AG09309 (cell line): ENCODE data around the gene PPFIA1.
"Not testable (repeated sequence)": the region's sequence is repeated elsewhere in the genome, so short reads cannot be mapped to it uniquely, and the experiment has no call there.

Source experiments
- DNase-seq: peaks from one replicate; pipeline ENCODE4 v3.0.0-alpha.2; 2010; ENCODE audit warnings: low read depth
- H3K4me3 ChIP-seq: 2 replicates; pipeline ENCODE4 v1.5.1; 2011; ENCODE audit warnings: mild to moderate bottlenecking, low read depth, low read length, moderate library complexity; ENCODE audit not compliant: control insufficient read depth
- CTCF ChIP-seq: IDR thresholded peaks from 2 replicates; pipeline ENCODE4 v1.5.1; 2011; ENCODE audit warnings: mild to moderate bottlenecking, low read depth, low read length, inconsistent platforms; ENCODE audit not compliant: insufficient read depth, control insufficient read depth; ENCODE audit errors: missing control alignments

Gene PPFIA1

DNA sequence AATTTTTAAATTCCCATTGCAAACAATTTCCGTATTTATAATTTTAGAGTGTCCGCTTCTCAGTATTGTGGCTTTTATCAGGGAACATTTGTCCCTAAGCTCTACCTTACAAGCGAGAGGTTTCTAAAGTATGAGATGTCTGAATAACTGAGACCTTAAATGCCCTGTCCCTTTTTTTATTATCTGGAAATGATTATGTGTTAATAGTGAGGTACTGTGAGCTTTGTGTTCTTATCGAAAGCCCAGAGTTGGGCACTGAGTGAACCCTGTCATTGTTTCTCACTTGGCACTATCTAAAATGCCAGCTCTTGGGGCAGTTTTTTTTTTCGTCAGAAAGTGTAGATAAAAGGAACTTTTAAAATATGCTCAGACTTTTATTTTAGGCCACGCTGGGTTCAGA, 137.3 kb downstream of the PPFIA1 start:
- H3K4me3 ChIP-seq: no peak overlapping the region
- TF ChIP-seq CTCF: no peak
- DNase-seq: no peak

GRCh38 chr11:70408326-70408725, 137.8 kb downstream of the PPFIA1 start:
- H3K4me3 ChIP-seq, DNase-seq: not testable (repeated sequence)

DNA sequence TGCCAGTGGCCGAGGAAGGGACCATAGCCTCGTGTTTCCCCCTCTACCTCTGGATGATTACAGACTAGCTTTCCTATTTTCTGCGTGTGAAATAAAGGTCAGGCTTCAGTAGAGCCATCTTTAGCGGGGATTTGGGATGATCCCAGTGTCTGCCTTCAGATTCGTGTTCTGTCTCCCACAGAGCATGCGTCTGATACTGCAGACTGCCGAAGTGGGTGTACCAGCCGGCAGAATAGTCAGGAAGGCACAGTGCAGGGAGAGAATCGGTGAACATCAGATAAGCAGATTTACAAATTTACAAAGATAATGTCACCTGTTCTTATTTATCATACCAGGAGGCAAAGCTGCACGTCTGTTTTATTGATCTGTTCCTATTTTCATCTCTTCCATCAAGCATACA, 138.9 kb downstream of the PPFIA1 start:
- no peak overlapping the region for H3K4me3 ChIP-seq
- DNase-seq: no peak
- TF ChIP-seq CTCF: no peak

- H3K4me3 ChIP-seq: no peak overlapping the region
- DNase-seq: no peak
- no peak for TF ChIP-seq CTCF
Observed at GRCh38 chr11:70409871-70410270, 139.4 kb downstream of the PPFIA1 start.

- TF ChIP-seq CTCF: no peak
- DNase-seq: no peak
- no peak overlapping the region for H3K4me3 ChIP-seq
Observed at GRCh38 chr11:70410276-70411205, 140.1 kb downstream of the PPFIA1 start.

GRCh38 chr11:70411713-70412452, 141.4 kb downstream of the PPFIA1 start:
- no peak for TF ChIP-seq CTCF
- no peak for DNase-seq

DNA sequence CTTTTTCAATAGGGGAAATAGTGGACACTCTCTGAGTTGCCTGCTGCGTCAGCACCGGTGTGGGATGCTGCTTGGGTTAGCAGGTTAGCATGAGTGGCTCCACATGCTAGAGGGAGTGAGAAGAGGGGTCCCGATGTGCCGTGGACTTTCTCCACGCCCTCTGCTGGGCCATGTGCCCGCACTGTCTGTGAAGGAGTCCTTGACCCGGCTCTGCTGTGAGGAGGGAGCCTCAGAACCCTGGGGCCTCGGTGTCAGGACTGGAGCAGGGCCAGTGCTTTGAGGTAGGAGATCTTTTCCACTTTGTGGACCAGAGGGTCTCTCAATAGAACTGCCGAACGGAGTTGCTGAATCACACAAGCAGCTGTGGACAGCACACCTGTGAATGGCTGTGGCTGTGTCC, 142.7 kb downstream of the PPFIA1 start:
- no peak for TF ChIP-seq CTCF
- H3K4me3 ChIP-seq: no peak overlapping the region
- no peak for DNase-seq

More at GRCh38 chr11:70411713-70412452, 141.4 kb downstream of the PPFIA1 start:
- no peak overlapping the region for H3K4me3 ChIP-seq
